Fibroblast of gingiva (primary cell): ENCODE measurements around the gene MLN.

Experiments used
- DNase-seq: peaks from one replicate; pipeline ENCODE4 v3.0.0-alpha.2; 2011; ENCODE audit warnings: low read depth

MLN gene

DNA sequence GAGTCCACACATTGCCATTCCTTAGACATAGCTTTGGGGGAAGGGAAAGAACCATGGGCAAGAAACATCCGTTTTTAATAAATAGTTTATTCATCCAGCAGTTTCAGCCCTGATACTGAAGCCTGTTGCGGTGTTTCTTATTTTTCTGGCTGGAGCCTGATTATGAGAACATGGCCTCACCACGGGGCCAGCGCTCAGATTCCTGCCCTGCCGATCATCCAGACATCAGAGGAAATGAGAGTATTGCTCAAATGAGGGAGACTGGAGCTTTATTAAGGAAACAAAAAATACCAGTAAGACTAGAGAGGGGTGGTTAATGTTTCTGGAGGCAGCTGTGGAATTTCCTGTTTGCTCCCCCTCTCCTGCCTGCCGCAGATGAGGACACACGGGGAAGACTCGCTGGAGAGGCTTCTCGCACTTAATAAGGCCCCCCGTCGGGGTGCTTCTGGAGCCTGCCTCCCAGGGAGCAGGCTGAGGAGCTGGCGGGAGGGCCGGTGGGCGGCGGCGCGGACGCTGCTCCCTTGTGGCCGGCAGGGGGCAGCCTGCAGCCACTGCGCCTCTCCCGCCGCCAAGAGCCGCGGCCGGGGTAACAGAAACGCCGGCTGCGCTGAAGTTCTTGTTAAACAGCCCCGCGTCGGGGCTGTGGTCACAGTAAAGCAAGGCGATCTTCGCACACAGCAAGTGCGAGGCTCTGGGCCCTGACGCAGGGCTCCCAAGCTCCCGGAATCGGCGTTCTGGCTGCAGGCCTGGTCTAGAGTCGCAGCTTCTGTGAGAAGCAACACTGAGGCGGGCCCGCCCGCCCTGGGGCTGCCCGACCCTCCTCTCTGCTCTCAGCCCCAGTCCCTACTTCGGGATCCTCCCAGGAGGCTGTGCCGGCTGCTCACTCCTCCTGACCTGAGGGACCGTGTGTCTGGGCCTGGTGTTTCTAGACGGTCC lies 32.4 kb downstream of the MLN start:
- peak; percentile 98 for DNase-seq

- DNase-seq = no peak
Measured at GRCh38 chr6:33770833-33771145, 33.0 kb downstream of the MLN start.

DNA sequence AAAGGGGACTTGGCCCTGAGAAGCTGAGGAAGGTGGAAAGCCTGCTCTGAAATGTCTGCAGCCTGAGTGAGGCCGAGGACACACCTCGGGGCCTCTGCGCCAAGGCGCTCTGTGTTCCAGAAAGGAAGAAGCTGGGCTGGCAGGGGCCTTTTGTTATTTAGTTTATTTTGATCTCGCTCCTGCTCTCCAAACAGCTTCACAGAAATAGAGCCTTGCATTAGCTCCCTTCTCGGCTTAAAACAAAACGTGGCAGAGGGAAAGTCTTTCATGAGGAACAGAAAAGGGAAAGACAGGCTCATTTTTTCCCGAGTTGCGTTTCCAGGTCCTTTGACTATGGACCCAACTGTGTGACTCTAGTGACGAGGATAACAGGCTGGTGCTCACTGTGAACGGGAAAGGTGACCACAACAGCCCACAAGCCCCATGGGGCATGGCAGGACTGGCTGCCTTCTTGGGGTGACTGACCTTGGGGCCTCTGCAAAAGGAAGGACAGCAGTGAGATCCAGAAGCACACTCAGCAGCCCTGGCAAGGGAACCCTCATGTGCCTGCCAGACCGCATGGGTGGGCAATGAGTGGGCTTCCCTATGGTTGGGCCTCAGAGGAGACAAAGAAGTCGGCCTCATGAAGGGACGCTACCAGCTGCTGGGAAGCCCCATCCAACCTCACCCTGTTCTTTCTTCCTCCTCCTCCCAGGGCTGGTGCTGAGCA lies 33.5 kb downstream of the MLN start:
- no peak for DNase-seq

DNA sequence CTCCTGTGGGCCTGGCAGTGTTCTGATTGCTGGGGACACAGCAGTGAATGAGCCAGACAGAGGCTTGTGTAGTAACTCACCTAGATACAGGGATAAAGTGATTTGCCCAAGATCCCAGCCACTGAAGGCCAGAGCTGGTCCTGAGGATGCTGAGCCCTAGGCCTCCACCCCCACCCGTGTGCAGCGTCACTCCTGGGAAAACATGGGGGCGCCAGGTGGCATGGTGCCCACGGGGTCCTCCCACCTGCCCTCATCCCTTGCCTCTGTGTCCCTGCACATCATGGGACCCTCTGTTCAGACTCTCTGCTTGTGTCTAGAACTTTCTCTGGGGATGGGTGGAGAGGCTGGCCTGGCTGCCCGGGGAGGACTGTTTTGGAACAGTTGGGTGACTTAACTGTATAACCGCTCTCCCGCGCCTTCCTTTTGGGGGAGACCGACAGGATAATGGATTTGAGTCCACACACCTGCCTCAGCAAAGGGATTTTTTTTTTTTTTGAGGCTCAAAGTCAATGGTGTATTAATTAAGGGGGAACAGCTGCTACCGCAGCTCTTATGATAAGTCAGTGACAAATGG lies 34.5 kb downstream of the MLN start:
- DNase-seq = no peak

- peak; percentile 86 for DNase-seq
Measured at GRCh38 chr6:33768644-33769120, 35.1 kb downstream of the MLN start.

GRCh38 chr6:33766921-33767907 lies 36.6 kb downstream of the MLN start:
- no peak for DNase-seq

- no peak for DNase-seq
Measured at GRCh38 chr6:33765368-33765767, 38.4 kb downstream of the MLN start.

DNA sequence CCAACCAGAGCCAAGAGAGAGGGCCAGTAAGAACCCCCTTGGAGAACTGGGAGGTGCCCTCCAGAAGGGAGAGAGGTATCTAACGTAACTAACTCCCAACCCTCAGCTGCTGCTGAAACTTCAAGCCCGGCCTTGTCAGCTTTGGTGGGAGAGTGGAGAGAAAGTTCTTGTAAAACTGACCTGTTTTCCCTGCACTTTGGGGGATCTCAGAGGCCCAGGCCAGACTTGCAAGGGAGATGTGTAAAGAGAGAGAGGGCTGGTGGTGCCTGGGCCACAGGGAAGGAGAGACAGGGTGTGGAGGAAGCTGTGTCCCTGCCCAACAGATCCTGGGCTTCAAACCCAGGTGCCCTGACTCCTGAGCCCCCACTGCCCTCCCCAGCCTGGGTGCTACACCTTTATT lies 39.8 kb downstream of the MLN start:
- DNase-seq = no peak

DNA sequence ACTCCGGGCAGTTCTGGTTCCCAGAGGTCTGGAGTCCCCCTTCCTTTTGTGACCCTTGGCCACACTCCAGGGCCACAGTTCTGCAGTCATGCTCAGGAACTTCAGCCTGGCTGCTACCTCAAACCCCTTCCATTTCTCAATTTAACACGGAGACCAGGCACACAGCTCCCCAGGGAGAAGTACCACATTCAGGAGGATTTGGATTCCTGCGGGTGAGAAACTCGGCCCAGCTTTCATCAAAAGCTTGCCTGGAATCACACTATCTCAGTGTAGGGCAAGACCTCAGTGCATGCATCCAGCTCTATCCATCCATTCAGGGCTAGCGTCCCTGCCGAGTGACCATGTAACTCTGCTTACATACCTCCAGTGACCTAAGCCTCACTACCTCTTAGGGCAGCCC lies 40.3 kb downstream of the MLN start:
- no peak for DNase-seq

GRCh38 chr6:33762713-33763112 lies 41.1 kb downstream of the MLN start:
- no peak for DNase-seq

DNA sequence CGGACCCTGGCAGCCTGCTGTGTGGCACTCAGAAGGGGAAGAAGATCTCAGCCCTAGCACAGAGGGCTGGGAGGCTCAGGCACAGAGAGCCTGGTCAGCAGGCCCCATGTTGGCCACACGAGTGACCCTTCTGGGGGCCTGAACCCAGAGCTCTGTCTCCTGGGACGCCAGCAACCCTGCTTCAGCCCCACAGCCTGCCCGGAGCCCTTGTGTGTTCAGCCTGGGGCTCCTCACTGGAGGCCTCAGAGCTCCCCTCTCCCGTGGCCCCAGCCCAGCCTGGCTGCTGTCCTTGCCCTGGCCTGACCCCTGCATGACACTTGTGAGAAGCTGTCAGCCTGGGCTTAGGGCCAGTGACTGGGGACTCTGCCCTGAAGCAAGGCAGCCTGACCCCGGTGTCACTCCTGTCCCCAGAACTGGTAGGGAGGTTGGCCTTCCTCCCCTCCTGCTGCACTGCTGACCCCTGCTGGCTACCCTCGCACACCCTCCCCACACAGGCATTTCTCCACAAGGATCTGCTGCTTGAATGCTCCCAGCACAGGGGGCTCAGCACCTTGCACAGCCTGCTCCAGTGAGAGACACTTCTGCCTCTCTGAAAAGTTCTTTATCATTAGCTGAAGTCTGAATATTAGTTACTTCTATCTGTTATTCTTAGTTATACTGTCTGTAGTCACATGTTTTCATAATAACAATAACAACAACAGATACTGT lies 41.7 kb downstream of the MLN start:
- DNase-seq = peak; percentile 40

GRCh38 chr6:33761581-33761921 lies 42.3 kb downstream of the MLN start:
- no peak for DNase-seq

DNA sequence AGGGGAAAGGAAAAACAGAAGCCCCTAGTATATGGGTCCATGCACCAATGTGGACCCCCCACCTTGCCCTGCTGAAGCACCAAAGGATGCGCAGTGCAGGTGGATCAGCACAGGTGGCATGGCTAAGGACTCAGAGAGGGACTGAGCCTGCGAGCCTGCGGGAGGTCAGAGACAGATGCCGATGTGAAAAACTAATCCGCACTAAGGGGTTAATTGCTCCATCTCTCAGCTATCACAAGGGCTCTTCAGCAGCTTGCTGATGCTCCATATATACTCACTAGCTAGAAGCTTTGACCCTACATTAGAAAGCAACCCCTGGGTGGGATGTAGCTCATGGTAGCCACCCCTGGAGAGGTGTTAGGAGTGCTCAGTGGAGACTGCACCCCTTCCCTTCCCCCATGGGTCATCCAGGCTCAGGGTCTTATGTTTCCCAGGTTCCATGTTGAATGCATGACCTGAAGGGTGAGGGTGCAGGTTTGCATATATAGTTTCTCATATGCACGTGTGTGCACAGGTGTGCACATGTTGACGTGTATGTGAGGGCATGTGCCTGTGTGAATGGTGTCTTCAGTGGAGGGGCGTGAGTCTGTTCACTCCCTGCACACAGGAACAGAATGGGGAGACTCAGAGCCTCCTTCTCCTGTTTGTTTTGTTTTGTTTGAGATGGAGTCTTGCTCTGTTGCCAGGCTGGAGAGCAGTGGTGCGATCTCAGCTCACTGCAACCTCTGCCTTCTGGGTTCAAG lies 43.7 kb downstream of the MLN start:
- no peak for DNase-seq

- DNase-seq = no peak
Measured at GRCh38 chr6:33758815-33759216, 45.0 kb downstream of the MLN start.

- DNase-seq = no peak
Measured at GRCh38 chr6:33757906-33758305, 45.9 kb downstream of the MLN start.

DNA sequence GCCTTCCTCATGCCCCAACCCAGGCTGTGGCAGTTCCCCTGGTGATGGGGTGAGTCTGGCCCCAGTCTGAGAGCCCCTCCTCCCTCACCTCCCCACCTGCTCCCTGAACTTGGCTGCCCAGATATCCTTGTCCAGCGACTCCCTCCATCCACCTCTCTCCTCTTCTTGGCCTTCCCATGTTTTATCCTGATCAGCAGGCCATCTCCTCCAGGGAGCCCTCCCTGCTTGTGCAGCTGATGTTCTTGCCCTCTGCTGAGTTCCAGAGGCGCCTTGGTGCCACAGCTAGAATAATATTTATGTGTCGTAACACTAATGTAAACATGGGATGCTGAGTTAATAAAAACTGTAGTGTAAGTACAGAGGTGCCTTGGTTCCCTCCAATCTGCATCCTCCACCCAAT lies 46.7 kb downstream of the MLN start:
- no peak for DNase-seq

DNA sequence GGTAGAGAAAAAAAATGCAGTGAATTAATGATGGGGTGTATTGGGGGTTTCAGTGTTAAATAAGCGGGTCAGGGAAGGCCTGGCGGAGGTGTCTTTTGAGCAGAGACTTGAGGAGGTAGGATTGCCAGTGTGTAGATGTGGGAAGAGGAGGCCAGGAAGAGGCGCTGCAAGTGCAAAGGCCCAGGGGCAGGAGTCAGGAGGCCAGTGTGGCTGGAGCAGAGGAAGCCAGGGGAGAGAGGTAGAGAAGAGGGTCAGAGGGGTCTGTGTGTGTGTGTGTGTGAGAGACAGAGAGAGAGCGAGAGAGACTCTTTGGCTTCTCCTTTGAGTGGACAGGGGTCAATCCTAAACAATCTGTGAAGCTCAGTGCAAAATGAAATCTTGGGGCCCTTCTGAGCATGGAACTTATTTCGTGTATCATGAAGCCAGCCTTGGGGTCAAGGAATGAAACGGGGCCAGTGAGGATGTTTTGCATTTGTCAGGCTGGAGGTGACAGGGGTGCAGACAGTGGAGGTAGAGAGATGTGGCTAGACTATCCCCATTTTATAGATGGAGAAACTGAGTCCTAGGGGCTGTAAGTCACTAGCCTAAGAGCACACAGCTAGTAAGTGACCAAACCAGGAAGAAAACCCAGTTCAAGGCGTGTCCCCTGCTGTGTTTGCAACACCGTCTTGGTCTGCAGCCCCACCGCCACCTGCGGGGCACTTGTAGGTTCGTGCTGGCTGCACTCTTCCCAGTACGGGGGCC lies 47.4 kb downstream of the MLN start:
- no peak for DNase-seq

- no peak for DNase-seq
Measured at GRCh38 chr6:33755070-33755869, 48.5 kb downstream of the MLN start.

GRCh38 chr6:33754222-33754621 lies 49.6 kb downstream of the MLN start:
- DNase-seq = no peak
